ENCODE measurements around the gene HOXB6. TPM values are rescaled to one million over a fixed set of nuclear protein-coding genes. Genes with fewer than 3 reads are reported as not detected.

HOXB6 gene
- total RNA-seq, 4 donors from 2014 or later, result 0.66 to 5.1 (median 2.9) TPM

- no peaks in the 10 kb centered on the region for H3K9me3 ChIP-seq
- peaks cover 0 to 96% of the 10 kb centered on the region in 2 donors for H3K27me3 ChIP-seq
- no peak overlapping the region for H3K4me3 ChIP-seq
- H3K36me3 ChIP-seq, result no peaks in the 10 kb centered on the region
- no peak for TF ChIP-seq POLR2A (IDR thresholded peaks at IDR 0.05)
- TF ChIP-seq EP300 (IDR thresholded peaks at IDR 0.05), result no peak
- no peak for TF ChIP-seq CTCF (IDR thresholded peaks at IDR 0.05)
- H3K27ac ChIP-seq, result peak overlapping the region in 2 of 4 donors; percentile 11 to 59
- 50 to 51% methylated on average over 14 of the region's 14 CpGs for WGBS, 2 donors
- H3K4me1 ChIP-seq, result peaks cover 0 to 55% (median 14%) of the 10 kb centered on the region in 4 donors
- DNase-seq (ENCODE audit: low spot score in 2 of 2), result no peak
Observed at GRCh38 chr17:48559840-48560817, 44.7 kb downstream of the HOXB6 start.

GRCh38 chr17:48559122-48559839 lies 45.5 kb downstream of the HOXB6 start:
- DNase-seq (ENCODE audit: low spot score in 2 of 2), result no peak
- no peak for TF ChIP-seq CTCF (IDR thresholded peaks at IDR 0.05)
- TF ChIP-seq EP300 (IDR thresholded peaks at IDR 0.05), result no peak
- TF ChIP-seq POLR2A (IDR thresholded peaks at IDR 0.05), result no peak
- Histone ChIP-seq H3K36me3 (no peaks in the 10 kb centered on the region), H3K9me3 (no peaks in the 10 kb centered on the region), H3K4me3 (no peak overlapping the region), H3K27ac (peak overlapping the region in 3 of 4 donors; percentile 11 to 59 (median 11)), H3K4me1 (peaks cover 0 to 54% (median 14%) of the 10 kb centered on the region in 4 donors), H3K27me3 (peaks cover 4 to 96% of the 10 kb centered on the region in 2 donors)
- WGBS, 2 donors, result 57 to 60% methylated on average over 16 of the region's 16 CpGs

GRCh38 chr17:48558831-48559121 lies 46.0 kb downstream of the HOXB6 start:
- Histone ChIP-seq H3K4me1 (peaks cover 0 to 50% (median 14%) of the 10 kb centered on the region in 4 donors), H3K9me3 (no peaks in the 10 kb centered on the region), H3K4me3 (no peak overlapping the region), H3K27me3 (peaks cover 4 to 98% of the 10 kb centered on the region in 2 donors), H3K27ac (peak overlapping the region in 2 of 4 donors; percentile 11 to 42), H3K36me3 (no peaks in the 10 kb centered on the region)
- TF ChIP-seq EP300 (IDR thresholded peaks at IDR 0.05) (no peak), POLR2A (IDR thresholded peaks at IDR 0.05) (no peak), CTCF (IDR thresholded peaks at IDR 0.05) (no peak)
- 75 to 78% methylated on average over 2 of the region's 2 CpGs for WGBS, 2 donors
- no peak for DNase-seq (ENCODE audit: low spot score in 2 of 2)

GRCh38 chr17:48558057-48558830 lies 46.5 kb downstream of the HOXB6 start:
- TF ChIP-seq POLR2A (IDR thresholded peaks at IDR 0.05) (no peak), EP300 (IDR thresholded peaks at IDR 0.05) (no peak), CTCF (IDR thresholded peaks at IDR 0.05) (no peak)
- no peaks in the 10 kb centered on the region for H3K9me3 ChIP-seq
- peaks cover 4 to 98% of the 10 kb centered on the region in 2 donors for H3K27me3 ChIP-seq
- no peaks in the 10 kb centered on the region for H3K36me3 ChIP-seq
- no peak overlapping the region for H3K4me3 ChIP-seq
- WGBS, 2 donors, result 73 to 77% methylated on average over 13 of the region's 13 CpGs
- H3K27ac ChIP-seq, result peak overlapping the region in 1 of 4 donors; percentile 42
- H3K4me1 ChIP-seq, result peaks cover 0 to 46% (median 14%) of the 10 kb centered on the region in 4 donors
- no peak for DNase-seq (ENCODE audit: low spot score in 2 of 2)
